Right lung (tissue), 10 donors: ENCODE results near the gene KCTD3. TPM values are rescaled to one million over a fixed set of nuclear protein-coding genes. Genes with fewer than 3 reads are reported as not detected.

ENCODE experiments used
- DNase-seq, 2 donors: peaks; one replicate each; pipeline ENCODE4 v3.0.0-alpha.2; 2013
- long read RNA-seq, 8 donors: transcript quantifications; one replicate each; lab custom pipeline, GENCODE V29; 2026
- polyA plus RNA-seq, 5 donors: library from polyadenylated mRNA; unstranded; fragments of 120-200 nt; gene quantifications; one replicate each; pipeline versions ENCODE4 v1.2.1 to v1.2.3, GENCODE V29; 2013; ENCODE audit warnings: inconsistent platforms in 1 of 5, low replicate concordance in 1 of 5; ENCODE audit not compliant: insufficient read length in 5 of 5, insufficient read depth in 1 of 5

Gene KCTD3
- polyA plus RNA-seq, result 10 to 100 TPM; 45.5 to 77.2 (median 72.7) TPM
- long read RNA-seq, donor 1, transcript KCTD3-204 (3 exons, 652 nt), result major isoform, 9 of 54 reads
- long read RNA-seq, donor 1, transcript KCTD3-205 (2 exons, 2,722 nt), result minor isoform, 5 of 54 reads
- long read RNA-seq, donor 1, transcript KCTD3-201 (18 exons, 3,931 nt), result minor isoform, 8 of 54 reads
- long read RNA-seq, donor 1, partial matches to known transcripts, result 32 of 54 reads
- long read RNA-seq, donor 1, other reads (novel, unspliced or antisense), result 0 of 54 reads
- long read RNA-seq, donor 2, transcript KCTD3-201 (18 exons, 3,931 nt), result major isoform, 9 of 9 reads
- long read RNA-seq, donor 2, partial matches to known transcripts, result 0 of 9 reads
- long read RNA-seq, donor 2, other reads (novel, unspliced or antisense), result 0 of 9 reads
- long read RNA-seq, donor 3, partial matches to known transcripts, result 0 of 8 reads
- long read RNA-seq, donor 3, other reads (novel, unspliced or antisense), result 0 of 8 reads
- long read RNA-seq, donor 4, partial matches to known transcripts, result 21 of 26 reads
- long read RNA-seq, donor 4, other reads (novel, unspliced or antisense), result 0 of 26 reads
- long read RNA-seq, donor 5, partial matches to known transcripts, result 7 of 15 reads
- long read RNA-seq, donor 5, other reads (novel, unspliced or antisense), result 0 of 15 reads
- long read RNA-seq, donor 6, partial matches to known transcripts, result 0 of 4 reads
- long read RNA-seq, donor 6, other reads (novel, unspliced or antisense), result 0 of 4 reads
- long read RNA-seq, donor 7, partial matches to known transcripts, result 6 of 13 reads
- long read RNA-seq, donor 7, other reads (novel, unspliced or antisense), result 0 of 13 reads
- long read RNA-seq, donor 8, partial matches to known transcripts, result 0 of 6 reads
- long read RNA-seq, donor 8, other reads (novel, unspliced or antisense), result 0 of 6 reads

DNA sequence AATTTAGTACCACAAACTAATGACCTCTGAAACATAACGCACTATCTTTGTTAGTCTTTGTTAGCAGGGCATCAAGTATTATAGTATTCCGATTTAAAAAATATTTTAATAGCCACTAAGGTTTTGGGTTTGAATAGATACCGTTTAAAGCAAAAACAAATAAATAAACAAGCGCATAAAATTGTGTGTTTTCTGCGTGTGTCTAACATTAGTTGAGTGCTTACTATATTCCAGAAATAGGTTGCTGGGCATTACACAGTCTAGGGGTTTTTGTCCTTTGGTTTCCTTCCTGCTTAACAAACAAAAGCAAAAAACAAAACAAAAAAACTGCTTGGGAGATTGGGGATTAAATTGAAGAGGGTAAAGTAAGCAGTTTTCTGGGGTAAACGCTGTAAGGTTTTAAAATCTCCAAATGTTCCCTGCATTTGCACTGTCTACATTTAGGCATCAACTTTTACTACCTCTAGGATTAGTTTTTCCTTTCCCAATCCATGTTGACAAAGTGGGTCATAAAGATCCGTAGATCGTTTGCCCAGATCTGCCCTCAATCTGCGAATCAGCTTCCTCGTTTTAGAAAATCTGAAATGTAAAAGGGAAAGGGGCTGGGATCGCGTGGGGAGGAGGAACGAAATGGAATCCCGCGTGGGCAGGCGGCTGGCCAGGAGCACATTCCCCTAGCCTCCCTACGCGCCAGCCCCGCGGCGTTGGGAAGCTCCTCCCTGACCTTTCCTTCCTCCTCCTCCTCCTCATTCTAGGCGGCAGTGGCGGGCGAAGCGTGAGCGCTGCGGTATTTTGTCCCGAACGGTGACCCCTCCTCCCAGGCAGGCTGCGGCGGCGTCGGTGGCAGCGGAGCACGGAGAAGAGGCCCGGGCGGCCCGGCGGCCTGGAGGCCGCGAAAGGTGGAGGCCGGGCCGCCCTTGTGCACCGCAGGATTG, at the start of gene KCTD3:
Gene KCTD3, plus strand, starts transcription at position 749 of the 935 bp plus-strand sequence. CDS start 382 bp downstream, outside the sequence.
- peak; percentile 80 to 84 for DNase-seq

DNA sequence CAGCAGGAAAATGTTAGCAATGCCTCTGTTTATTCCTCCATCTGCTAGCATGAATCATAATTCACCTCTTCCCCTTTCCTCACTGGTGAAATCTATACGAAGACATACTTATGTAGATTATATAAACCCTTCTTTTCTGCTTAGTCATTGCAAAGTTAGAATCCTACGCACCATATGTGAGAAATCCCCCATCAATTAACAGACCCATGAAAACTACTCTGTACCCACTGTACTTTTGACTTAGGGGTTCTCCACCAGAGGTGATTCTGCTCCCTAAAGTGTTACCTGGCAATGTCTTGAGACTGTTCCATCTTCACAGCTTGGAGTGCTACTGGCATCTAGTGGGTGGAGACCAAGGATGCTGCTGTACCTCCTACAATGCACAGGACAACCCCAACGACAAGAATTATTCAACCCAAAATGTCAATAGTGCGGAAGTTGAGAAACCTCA, 49.6 kb upstream of the KCTD3 start:
- no peak for DNase-seq

DNA sequence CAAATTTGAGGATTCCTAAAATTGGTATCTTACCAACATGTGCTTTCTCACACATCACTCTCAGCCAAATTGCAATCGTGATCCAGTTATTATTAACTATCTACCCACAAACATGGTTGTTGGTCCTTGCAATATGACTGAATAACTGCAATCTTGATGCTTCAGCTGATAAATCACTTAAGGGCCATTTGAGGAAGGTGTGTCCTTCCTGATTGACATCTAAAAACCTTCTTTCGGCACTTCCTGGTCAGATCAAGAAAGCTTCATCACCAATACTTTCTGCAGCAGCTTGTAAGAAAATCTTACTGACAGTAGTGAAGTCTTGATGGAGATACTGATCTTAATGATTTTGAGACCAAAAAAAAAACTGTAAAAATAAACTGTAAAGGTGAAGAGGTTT, 48.5 kb upstream of the KCTD3 start:
- DNase-seq, result no peak

DNA sequence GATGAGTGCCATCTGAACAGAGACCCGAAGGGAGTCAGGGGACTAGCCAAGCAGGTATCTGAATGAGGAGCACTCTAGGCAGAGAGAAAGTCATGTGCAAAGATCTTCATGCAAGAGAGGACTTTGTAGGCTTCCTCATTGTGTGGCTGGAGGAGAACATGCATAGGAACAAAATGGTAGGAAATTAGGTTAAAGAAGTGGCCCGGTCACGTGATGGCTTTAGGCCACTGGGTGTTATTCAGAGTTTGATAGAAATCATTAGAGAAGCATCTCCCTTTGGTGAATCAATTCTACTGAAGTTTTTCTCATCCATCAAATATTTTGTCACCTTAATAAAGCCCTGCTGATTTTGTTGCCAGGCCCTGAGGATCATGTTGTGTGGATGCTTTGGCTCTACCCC, 45.8 kb upstream of the KCTD3 start:
- DNase-seq, result no peak

DNA sequence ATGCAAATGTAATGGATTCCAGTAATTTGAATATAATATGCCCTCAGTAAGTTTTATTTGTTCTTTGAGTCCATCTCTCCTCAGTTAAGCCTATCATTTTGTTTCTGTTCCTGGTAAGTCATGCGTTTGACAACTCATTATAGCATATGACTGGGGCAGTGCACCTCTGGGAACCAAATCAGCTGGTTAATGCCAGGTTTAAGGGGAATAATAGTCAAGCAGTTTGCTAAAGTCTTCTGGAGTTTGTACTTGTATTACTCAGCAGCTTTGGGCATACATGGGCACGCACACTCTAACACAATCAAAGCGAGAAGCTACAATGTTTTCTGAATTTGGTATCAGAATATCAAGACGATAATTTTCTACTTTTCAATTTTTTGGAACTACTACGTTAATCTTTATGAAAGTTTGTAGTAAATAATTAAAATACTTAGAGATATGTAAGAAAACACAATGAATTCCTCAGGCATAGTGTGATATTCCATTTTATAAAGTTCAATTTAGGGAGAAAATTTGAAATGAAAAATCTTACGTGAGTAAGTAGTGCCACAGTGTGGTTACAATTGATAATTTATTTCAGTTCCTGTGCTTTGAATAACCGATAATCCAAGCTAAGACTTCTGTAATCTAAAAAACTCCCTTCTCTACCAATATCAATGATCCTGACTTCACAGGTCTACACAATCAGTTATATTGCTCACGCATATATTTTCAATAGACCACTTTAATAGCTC, 43.8 kb upstream of the KCTD3 start:
- DNase-seq, result peak in 1 of 2 donors; percentile 6

DNA sequence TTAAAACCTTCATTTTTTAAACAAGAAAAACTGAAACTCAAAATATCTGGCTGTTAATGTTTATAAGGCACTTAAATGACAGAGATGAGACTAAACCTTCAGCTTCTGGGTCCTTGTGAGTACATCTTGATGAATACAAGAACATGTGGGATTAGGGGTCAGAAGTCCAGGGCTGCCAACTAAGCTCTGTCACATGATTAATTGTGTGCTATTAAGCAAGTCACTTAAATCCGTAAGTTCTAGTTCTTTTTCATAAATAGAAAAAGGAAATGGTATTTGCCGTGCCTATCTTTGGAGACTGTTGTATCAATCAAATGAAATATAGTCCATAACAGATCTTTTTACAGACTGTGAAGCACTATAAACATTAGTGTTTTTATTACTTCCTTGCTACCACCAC, 43.2 kb upstream of the KCTD3 start:
- no peak for DNase-seq

DNA sequence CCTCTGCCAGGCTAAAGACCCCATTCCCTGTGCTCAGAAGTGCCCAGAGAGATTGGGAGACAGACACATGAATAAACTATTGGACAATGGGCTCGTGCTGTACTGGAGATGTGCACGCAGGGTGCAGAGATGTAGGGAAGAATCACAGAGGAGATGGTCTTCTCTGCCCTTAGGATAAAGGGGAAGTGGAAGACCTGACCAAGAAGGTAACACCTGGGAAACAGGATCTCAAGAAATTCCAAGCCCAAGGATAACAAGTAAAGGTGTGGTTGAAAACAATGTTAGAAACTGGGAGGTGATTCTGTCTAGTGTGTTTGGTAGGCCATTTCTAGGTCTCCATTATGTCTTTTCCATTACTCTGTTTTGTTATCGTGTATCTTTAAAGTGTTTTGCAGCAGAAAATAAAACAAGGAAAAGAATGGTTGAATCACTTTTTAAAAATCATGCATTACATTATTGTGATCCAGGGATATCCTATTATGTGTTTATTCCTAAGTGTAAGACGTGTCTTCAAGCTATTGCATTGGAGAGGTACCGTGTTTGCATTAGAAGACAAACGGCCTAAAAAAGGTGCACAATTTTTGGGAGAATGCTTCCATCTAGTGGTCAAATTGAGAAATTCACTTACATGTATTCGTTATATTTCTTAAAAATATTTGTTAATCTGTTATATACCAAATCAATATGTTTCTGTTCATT, 40.8 kb upstream of the KCTD3 start:
- peak; percentile 17 to 38 for DNase-seq

DNA sequence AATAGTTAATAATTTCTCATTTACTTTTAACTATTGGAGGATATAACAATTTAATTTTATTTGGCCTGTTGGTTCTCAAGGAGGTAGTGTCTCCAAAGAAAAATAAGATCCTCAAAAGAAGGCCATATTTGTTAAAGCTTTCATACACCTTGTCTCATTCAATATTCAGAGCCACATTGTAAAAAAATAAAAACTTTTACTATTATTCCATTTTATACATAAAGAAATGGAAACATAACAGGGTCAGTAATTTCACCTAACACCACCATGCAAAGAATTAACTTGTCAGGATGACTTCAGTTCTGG, 40.3 kb upstream of the KCTD3 start:
- DNase-seq, result no peak

DNA sequence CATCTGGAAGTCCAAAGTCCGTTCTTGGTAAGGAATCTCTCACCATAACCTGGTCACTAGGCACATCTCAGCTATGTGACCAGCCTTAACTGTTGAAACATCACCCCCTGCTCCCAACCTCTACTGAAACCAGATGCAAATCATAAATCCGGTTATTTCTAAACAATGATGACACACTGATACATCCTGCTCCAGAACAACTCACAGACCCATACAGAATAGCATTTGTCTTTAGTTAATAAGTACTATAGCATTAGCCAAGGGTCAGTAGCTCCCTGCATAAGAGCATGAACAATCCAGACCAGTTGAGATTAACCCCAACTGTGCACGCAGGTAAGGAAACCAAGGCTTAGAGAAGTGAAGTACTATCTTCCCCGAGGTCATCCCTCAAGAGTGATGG, 38.0 kb upstream of the KCTD3 start:
- DNase-seq, result no peak

DNA sequence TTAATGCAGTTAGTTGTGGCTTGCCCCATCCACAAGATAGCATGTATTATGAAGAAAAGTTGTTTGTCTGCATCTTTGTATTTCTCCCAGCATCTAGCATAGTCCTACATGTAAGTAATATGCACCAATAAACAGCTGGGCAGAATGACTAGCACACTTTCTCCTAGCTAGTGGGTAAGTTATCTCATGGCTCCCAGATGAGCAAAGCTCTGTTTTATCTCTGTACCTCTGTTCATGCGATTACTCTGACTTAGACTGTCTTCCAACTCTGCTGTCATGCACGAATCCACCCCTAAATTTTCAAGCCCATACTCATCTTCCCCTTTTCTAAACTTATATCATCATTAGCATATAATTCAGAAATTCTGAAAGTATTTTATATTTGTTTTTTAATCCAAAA, 37.5 kb upstream of the KCTD3 start:
- no peak for DNase-seq

DNA sequence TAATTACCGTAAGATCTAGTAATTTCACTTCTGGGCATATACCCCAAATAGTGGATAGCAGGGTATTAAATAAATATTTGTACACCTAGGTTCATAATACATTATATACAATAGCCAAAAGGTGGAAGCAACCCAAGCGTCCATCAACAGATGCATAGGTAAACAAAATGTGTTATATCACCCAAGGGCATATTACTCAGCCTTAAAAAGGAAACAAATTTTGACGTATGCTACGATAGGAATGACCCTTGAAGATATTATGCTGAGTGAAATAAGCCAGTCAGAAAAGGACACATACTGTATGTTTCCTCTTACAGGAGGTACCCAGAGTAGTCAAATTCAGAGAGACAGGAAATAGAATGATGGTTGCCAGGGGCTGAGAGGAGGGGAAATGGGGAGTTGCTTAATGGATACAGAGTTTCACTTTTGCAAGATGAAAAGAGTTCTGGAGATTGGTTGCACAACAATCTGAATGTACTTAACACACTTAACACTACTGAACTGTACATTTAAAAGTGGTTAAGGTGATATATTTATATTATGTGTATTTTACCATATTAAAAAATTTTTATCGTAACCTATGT, 36.6 kb upstream of the KCTD3 start:
- no peak for DNase-seq

DNA sequence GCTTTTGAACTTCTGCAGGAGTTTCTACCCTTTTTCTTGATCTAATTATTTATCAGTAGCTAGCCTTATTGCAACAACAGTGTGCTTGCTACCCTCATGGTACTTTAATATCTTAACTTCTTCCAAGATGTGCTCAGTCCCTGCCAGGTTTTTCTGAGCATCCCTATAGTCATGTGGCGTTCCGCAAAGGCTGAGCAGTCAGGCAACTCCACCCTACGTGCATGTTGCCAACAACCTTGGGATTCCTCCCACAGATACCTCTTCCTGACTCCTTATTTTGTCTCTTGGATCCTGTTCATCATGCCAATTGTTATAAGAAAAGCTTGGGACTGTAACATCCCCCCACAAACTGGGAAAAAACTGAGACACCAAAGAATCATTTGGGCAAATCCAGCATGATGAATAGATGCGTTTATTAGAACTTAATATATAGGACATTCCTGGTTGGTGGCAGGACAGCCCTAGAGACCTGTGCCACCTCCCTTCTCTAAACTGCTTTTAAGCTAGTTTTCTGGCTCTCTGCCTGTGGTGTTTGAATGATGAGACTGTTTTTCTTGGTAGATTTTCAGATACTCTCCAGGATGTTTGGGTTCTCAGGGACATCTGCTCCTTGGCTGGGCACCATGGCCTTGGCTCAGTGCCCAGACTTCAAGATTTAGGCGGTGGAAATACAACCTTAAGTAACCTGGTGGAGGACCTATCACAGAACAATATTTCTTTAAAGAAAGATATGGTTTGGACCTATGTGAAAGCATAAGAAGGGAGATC, 27.1 kb upstream of the KCTD3 start:
- DNase-seq, result no peak

DNA sequence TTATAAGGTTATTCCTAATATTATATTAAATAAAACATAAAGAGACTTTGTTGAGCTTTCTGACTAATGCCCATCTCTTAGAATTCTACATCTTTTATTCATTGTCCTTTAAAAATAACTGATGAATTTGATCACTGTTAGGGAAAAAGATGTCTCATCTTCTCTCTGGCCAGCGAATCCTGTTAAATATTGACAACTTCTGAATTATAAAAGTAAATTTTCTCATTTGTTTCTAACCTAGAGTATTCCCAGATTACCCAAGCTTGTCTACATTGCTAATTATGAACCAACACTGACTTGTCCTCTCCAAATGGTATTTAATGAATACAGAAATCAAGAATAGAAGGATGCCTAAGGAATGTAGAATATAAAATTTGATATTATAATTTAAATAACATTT, 24.8 kb upstream of the KCTD3 start:
- no peak for DNase-seq

DNA sequence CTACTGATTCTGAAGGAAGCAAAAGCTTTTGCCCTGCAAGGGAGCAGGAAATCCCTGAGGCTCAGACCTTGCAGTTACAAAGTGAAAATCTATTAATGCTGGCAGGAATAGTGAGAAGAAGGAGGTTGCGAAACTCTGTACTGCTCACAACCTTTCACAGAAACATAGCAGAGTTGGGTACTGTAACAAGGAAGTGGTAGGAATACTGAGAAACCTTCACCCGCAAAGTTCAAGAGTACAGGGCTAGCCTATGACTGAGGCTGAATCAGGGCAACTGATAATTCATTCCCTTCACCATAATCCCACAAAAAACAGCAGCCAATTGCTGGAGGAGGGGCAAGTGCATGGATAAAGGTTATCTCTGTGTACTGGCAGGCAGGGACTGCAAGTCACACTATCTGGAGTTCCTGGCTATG, 23.9 kb upstream of the KCTD3 start:
- no peak for DNase-seq

DNA sequence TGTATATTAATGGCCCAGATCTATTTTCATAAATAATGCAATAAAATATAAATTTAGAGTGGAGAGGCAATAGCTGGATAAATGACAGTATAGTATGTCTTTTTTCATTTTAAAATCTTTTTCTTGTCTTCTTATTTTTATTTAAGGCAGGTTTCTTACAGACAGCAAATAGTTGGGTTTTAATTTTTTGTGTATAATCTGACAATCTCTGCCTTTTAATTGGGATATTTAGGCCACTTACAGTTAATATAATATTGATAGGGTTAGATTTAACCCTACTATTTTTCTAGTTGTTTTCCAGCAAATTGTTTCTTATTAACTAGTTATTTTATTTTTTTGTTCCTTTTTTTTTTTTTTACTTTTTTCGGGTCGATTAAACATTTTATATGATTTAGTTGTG, 23.3 kb upstream of the KCTD3 start:
- DNase-seq, result no peak

DNA sequence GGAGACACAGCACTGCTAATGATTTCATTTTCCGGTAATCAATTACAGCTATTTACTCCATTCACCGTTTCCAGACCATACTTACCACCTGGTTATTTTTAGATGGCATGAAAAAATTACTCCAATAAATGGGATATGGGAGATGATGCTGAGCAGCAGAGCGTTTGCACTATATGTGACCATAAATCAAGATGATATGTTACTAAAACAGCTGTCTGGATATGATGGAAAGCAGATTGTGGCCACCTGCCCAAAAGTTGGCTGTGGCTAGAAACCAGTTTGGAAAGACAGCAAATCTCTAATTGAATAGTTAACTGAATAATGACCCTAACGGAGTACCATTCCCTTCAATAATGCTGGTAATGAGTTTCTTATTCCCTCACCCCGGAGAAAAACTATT, 22.5 kb upstream of the KCTD3 start:
- no peak for DNase-seq

DNA sequence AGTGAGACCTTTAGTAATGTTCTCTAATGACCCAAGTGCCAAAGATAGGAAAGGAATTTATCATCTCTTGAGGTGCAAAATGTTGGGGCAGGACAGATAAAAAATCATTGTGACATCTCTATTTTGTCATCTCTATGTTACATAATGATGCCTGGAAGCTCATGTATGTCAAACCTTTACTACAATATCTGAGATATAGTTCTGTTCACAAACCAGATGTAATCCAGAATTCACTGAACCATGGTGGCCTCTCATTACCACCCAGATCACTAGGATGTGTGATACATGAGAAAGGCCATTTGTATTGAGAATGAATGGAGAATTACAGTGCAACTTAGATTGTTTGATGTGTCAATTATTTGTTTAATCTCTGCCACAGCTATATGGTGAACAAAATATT, 22.0 kb upstream of the KCTD3 start:
- no peak for DNase-seq

DNA sequence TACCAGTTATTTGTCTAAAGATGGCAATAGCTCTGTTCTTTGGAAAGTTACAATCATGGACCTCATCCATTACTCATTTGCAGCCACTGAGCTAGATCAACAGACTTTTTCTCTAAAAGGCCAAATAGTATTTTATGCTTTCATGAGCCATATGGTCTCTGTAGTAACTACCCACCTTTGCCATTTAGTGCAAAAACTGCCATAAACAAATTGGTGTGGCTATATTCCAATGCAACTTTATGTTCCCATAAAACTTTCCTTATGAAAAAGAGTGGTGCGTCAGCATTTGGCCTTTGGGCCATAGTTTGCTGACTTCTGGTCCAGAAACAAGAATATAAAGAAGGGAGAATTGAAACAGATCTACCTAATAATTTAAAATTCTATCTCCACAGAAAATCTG, 20.1 kb upstream of the KCTD3 start:
- no peak for DNase-seq

DNA sequence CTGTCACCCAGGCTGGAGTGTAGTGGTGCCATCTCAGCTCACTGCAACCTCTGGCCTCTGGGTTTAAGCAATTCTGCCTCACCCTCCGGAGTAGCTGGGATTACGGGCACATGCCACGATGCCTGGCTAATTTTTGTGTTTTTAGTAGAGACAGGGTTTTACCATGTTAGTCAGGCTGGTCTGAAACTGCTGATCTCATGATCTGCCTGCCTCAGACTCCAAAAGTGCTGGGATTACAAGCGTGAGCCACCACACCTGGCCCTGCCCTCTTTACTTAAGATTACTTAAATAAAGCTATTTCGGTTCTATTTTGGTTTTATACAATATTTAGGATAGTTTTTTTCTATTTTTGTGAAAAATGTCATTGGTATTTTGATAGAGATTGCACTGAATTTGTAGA, 15.3 kb upstream of the KCTD3 start:
- DNase-seq, result no peak
